ENCODE measurements around the gene TRAPPC5. TPM values are rescaled to one million over a fixed set of nuclear protein-coding genes. Genes with fewer than 3 reads are reported as not detected.

Gene TRAPPC5
- total and polyA plus RNA-seq, 3 donors from 2014 or later: 194 to 226 (median 214) TPM

DNA sequence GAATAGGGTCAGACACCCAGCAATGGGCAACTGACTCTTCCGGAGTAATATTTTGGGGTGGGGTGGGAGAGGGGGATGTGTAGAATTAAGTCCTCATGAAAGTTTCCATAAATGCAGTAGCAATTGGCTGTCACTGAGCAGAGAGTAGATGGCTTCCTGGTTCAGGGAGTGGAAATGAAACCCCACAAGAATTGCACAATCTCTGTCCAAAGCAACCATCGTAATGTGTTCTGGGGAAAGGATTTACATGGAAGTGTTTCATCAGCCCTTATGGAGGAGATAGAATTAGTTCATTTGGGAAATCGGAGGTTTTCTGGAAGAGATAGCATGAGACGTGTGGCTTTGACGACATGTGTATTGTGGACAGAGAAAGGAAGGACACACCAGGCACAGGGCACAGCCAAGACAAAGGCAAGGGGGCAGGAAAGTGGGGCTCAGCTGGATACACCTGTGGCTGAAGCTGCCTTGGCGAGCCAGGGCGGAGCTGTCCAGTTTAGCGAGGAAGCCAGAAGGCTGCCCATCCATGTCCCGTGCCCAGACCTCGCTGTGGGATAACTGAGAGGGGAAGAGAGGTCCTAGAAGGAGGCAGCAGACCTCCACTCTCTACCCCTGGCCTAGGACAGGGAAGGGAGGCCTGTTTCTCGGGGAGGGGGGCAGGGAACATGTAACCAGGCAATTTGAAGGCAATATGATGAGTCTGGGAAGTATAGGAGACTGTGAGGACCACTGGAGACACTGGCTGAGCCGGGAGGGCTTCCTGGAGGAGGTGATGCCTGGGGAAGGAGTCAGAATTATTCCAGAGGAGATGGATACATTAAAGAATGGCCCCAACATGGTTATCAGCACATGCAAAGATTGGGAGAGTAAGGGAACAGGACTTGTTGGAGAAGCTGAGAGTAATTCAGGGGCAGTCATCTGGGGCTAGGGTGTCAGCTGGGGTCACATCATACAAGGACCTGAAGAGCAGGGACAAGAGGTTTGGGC, 53.9 kb downstream of the TRAPPC5 start:
- H3K9me3 ChIP-seq: no peaks in the 10 kb centered on the region
- DNase-seq: no peak
- no peak for TF ChIP-seq POLR2A (IDR thresholded peaks at IDR 0.05)
- TF ChIP-seq, protein P1, sequence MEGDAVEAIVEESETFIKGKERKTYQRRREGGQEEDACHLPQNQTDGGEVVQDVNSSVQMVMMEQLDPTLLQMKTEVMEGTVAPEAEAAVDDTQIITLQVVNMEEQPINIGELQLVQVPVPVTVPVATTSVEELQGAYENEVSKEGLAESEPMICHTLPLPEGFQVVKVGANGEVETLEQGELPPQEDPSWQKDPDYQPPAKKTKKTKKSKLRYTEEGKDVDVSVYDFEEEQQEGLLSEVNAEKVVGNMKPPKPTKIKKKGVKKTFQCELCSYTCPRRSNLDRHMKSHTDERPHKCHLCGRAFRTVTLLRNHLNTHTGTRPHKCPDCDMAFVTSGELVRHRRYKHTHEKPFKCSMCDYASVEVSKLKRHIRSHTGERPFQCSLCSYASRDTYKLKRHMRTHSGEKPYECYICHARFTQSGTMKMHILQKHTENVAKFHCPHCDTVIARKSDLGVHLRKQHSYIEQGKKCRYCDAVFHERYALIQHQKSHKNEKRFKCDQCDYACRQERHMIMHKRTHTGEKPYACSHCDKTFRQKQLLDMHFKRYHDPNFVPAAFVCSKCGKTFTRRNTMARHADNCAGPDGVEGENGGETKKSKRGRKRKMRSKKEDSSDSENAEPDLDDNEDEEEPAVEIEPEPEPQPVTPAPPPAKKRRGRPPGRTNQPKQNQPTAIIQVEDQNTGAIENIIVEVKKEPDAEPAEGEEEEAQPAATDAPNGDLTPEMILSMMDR (IDR thresholded peaks at IDR 0.05): no peak
- no peaks in the 10 kb centered on the region for H3K27me3 ChIP-seq
- intact Hi-C loops (cut with DNase I; ENCODE audit: low total_unique reads): no loop called here
- 66 to 71% methylated on average over 12 of the region's 12 CpGs for WGBS, 2 donors
- H3K36me3 ChIP-seq (ENCODE audit: low read depth, missing control alignments): no peaks in the 10 kb centered on the region
- H3K4me1 ChIP-seq: peaks cover 3% of the 10 kb centered on the region
- H3K27ac ChIP-seq: no peak overlapping the region
- H3K4me3 ChIP-seq: no peak overlapping the region

DNA sequence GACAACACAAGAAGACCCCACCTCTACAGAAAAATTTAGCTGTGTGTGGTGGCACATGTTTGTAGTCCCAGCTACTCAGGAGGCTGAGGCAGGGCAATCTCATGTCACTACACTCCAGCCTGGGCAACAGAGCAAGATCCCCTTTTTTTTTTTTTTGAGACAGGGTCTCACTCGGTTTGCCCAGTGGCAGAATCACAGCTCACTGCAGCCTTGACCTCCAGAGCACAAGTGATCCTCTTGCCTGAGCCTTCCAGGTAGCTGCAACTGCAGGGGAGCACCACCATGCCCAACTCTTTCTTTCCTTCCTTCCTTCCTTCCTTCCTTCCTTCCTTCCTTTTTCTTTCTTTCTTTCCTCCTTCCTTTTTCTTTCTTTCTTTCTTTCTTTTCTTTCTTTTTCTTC, 55.5 kb downstream of the TRAPPC5 start:
- intact Hi-C loops (cut with DNase I; ENCODE audit: low total_unique reads): no loop called here
- no peaks in the 10 kb centered on the region for H3K4me1 ChIP-seq

DNA sequence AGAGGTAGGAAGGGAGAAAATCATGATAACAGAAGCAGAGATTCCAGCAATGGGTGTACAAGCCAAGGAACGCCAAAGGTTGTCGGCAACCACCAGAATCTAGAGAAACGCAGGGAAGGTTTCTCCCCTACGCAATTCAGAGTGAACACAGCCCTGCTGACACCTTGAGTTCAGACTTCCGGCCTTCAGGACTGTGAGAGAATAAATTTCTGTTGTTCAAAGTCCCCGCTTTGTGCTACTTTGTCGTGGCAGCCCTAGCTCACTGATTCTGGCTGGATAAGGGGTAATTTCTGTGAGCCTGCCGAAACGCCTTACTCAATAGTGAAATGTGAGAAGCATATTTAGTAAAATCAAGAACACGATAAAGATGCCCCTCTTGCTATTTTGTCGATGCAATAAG, 56.6 kb downstream of the TRAPPC5 start:
- intact Hi-C loops (cut with DNase I; ENCODE audit: low total_unique reads): no loop called here
- Histone ChIP-seq H3K9me3 (no peaks in the 10 kb centered on the region), H3K4me1 (no peaks in the 10 kb centered on the region), H3K4me3 (no peak overlapping the region), H3K36me3 (ENCODE audit: low read depth, missing control alignments) (no peaks in the 10 kb centered on the region), H3K27me3 (no peaks in the 10 kb centered on the region), H3K27ac (no peak overlapping the region)
- WGBS, 2 donors: 87 to 89% methylated on average over 11 of the region's 11 CpGs
- TF ChIP-seq, protein P1 (IDR thresholded peaks at IDR 0.05): no peak
- no peak for TF ChIP-seq POLR2A (IDR thresholded peaks at IDR 0.05)
- DNase-seq: no peak

More for the DNA sequence above, 55.5 kb downstream of the TRAPPC5 start:
- TF ChIP-seq, protein P1 (IDR thresholded peaks at IDR 0.05): no peak
- TF ChIP-seq POLR2A (IDR thresholded peaks at IDR 0.05): no peak
- H3K27ac ChIP-seq: no peak overlapping the region
- 45 to 77% methylated on average over 1 of the region's 1 CpG for WGBS, 2 donors
- no peaks in the 10 kb centered on the region for H3K27me3 ChIP-seq
- no peaks in the 10 kb centered on the region for H3K36me3 ChIP-seq (ENCODE audit: low read depth, missing control alignments)
- no peak for DNase-seq
- H3K9me3 ChIP-seq: no peaks in the 10 kb centered on the region
- H3K4me3 ChIP-seq: no peak overlapping the region

Other genes starting within 250 kb of the TRAPPC5 start
- gene PEX11G, start 191.8 kb upstream of the TRAPPC5 start, total RNA-seq: 10 to 100 TPM; 12.3 to 20.9 TPM
- gene PEX11G, start 191.8 kb upstream of the TRAPPC5 start, polyA plus RNA-seq (ENCODE audit: insufficient read depth, low read depth, low replicate concordance): 26.0 TPM
- 10 to 100 TPM; 28.7 to 35.9 TPM for gene ZNF358, start 164.7 kb upstream of the TRAPPC5 start, total RNA-seq
- gene ZNF358, start 164.7 kb upstream of the TRAPPC5 start, polyA plus RNA-seq (ENCODE audit: insufficient read depth, low read depth, low replicate concordance): 21.0 TPM
- 10 to 100 TPM; 17.7 to 26.9 TPM for gene MCOLN1, start 158.2 kb upstream of the TRAPPC5 start, total RNA-seq
- gene MCOLN1, start 158.2 kb upstream of the TRAPPC5 start, polyA plus RNA-seq (ENCODE audit: insufficient read depth, low read depth, low replicate concordance): 15.2 TPM
- gene PNPLA6, start 145.1 kb upstream of the TRAPPC5 start, total RNA-seq: 100 to 1,000 TPM; 109 to 143 TPM
- 153 TPM for gene PNPLA6, start 145.1 kb upstream of the TRAPPC5 start, polyA plus RNA-seq (ENCODE audit: insufficient read depth, low read depth, low replicate concordance)
- 100 to 1,000 TPM in 1 of 2 donors, 10 to 100 TPM in 1; 64.7 to 104 TPM for gene CAMSAP3, start 85.0 kb upstream of the TRAPPC5 start, total RNA-seq
- gene CAMSAP3, start 85.0 kb upstream of the TRAPPC5 start, polyA plus RNA-seq (ENCODE audit: insufficient read depth, low read depth, low replicate concordance): 32.4 TPM
- gene XAB2, start 51.3 kb upstream of the TRAPPC5 start, total RNA-seq: 100 to 1,000 TPM in 1 of 2 donors, 10 to 100 TPM in 1; 97.2 to 128 TPM
- gene XAB2, start 51.3 kb upstream of the TRAPPC5 start, polyA plus RNA-seq (ENCODE audit: insufficient read depth, low read depth, low replicate concordance): 90.3 TPM
- 10 to 100 TPM; 25.3 to 26.9 TPM for gene PET100, start 51.0 kb upstream of the TRAPPC5 start, total RNA-seq
- 64.0 TPM for gene PET100, start 51.0 kb upstream of the TRAPPC5 start, polyA plus RNA-seq (ENCODE audit: insufficient read depth, low read depth, low replicate concordance)
- gene PCP2, start 47.1 kb upstream of the TRAPPC5 start, total RNA-seq: 100 to 1,000 TPM in 1 of 2 donors, 10 to 100 TPM in 1; 38.2 to 130 TPM
- 164 TPM for gene PCP2, start 47.1 kb upstream of the TRAPPC5 start, polyA plus RNA-seq (ENCODE audit: insufficient read depth, low read depth, low replicate concordance)
- gene STXBP2, start 43.7 kb upstream of the TRAPPC5 start, total RNA-seq: 100 to 1,000 TPM; 155 to 156 TPM
- 135 TPM for gene STXBP2, start 43.7 kb upstream of the TRAPPC5 start, polyA plus RNA-seq (ENCODE audit: insufficient read depth, low read depth, low replicate concordance)
- not detected for gene RETN, start 11.8 kb upstream of the TRAPPC5 start, total RNA-seq
- gene RETN, start 11.8 kb upstream of the TRAPPC5 start, polyA plus RNA-seq (ENCODE audit: insufficient read depth, low read depth, low replicate concordance): 1.9 TPM
- not detected for gene MCEMP1, start 3.7 kb upstream of the TRAPPC5 start, total RNA-seq
- gene MCEMP1, start 3.7 kb upstream of the TRAPPC5 start, polyA plus RNA-seq (ENCODE audit: insufficient read depth, low read depth, low replicate concordance): not detected
- gene FCER2, start 21.3 kb downstream of the TRAPPC5 start, total RNA-seq: under 1 TPM; 0.79 to 0.87 TPM
- gene FCER2, start 21.3 kb downstream of the TRAPPC5 start, polyA plus RNA-seq (ENCODE audit: insufficient read depth, low read depth, low replicate concordance): 1.1 TPM
- gene CLEC4G, start 51.3 kb downstream of the TRAPPC5 start, total RNA-seq: 1 to 10 TPM in 1 of 2 donors, not detected in 1; 1.2 TPM
- 0.71 TPM for gene CLEC4G, start 51.3 kb downstream of the TRAPPC5 start, polyA plus RNA-seq (ENCODE audit: insufficient read depth, low read depth, low replicate concordance)
- gene CD209, start 66.7 kb downstream of the TRAPPC5 start, total RNA-seq: under 1 TPM; 0.55 to 0.74 TPM
- 5.0 TPM for gene CD209, start 66.7 kb downstream of the TRAPPC5 start, polyA plus RNA-seq (ENCODE audit: insufficient read depth, low read depth, low replicate concordance)
- gene CLEC4M, start 82.4 kb downstream of the TRAPPC5 start, total RNA-seq: 10 to 100 TPM in 1 of 2 donors, 1 to 10 TPM in 1; 9.4 to 14.9 TPM
- 14.5 TPM for gene CLEC4M, start 82.4 kb downstream of the TRAPPC5 start, polyA plus RNA-seq (ENCODE audit: insufficient read depth, low read depth, low replicate concordance)
- gene EVI5L, start 149.4 kb downstream of the TRAPPC5 start, total RNA-seq: 10 to 100 TPM; 45.8 to 68.9 TPM
- gene EVI5L, start 149.4 kb downstream of the TRAPPC5 start, polyA plus RNA-seq (ENCODE audit: insufficient read depth, low read depth, low replicate concordance): 69.3 TPM
- gene PRR36, start 193.6 kb downstream of the TRAPPC5 start, total RNA-seq: 1 to 10 TPM; 2.9 to 3.3 TPM
- 0.50 TPM for gene PRR36, start 193.6 kb downstream of the TRAPPC5 start, polyA plus RNA-seq (ENCODE audit: insufficient read depth, low read depth, low replicate concordance)
- 1 to 10 TPM in 1 of 2 donors, under 1 TPM in 1; 0.79 to 1.4 TPM for gene LRRC8E, start 207.7 kb downstream of the TRAPPC5 start, total RNA-seq
- 0.92 TPM for gene LRRC8E, start 207.7 kb downstream of the TRAPPC5 start, polyA plus RNA-seq (ENCODE audit: insufficient read depth, low read depth, low replicate concordance)
- gene MAP2K7, start 223.0 kb downstream of the TRAPPC5 start, total RNA-seq: 10 to 100 TPM; 30.6 to 44.0 TPM
- gene MAP2K7, start 223.0 kb downstream of the TRAPPC5 start, polyA plus RNA-seq (ENCODE audit: insufficient read depth, low read depth, low replicate concordance): 34.8 TPM
- gene TGFBR3L, start 234.0 kb downstream of the TRAPPC5 start, total RNA-seq: 1 to 10 TPM in 1 of 2 donors, not detected in 1; 2.2 TPM
- 1.2 TPM for gene TGFBR3L, start 234.0 kb downstream of the TRAPPC5 start, polyA plus RNA-seq (ENCODE audit: insufficient read depth, low read depth, low replicate concordance)
- 10 to 100 TPM; 72.5 to 88.6 TPM for gene SNAPC2, start 239.5 kb downstream of the TRAPPC5 start, total RNA-seq
- 51.9 TPM for gene SNAPC2, start 239.5 kb downstream of the TRAPPC5 start, polyA plus RNA-seq (ENCODE audit: insufficient read depth, low read depth, low replicate concordance)
- gene CTXN1, start 245.3 kb downstream of the TRAPPC5 start, total RNA-seq: 10 to 100 TPM; 40.1 to 67.2 TPM
- 19.4 TPM for gene CTXN1, start 245.3 kb downstream of the TRAPPC5 start, polyA plus RNA-seq (ENCODE audit: insufficient read depth, low read depth, low replicate concordance)